Naive thymus-derived CD4-positive, alpha-beta T cell (primary cell): ENCODE results near the gene ITGB8. TPM values are rescaled to one million over a fixed set of nuclear protein-coding genes. Genes with fewer than 3 reads are reported as not detected.
"Not testable (repeated sequence)": the region's sequence is repeated elsewhere in the genome, so short reads cannot be mapped to it uniquely, and the experiment has no call there.

ENCODE experiments used
- ATAC-seq: fragments of 150-1000 bp; cut with Tn5 transposase; 2 replicates; pipeline ENCODE4 v1.10.0; 2021; ENCODE audit warnings: mild to moderate bottlenecking, moderate library complexity
- CTCF ChIA-PET: fragments of 350-600 bp; sonication (Branson Sonifier 250); formaldehyde crosslinking; loops from one replicate; lab custom pipeline; 2021; ENCODE audit warnings: antibody characterized with exemption; lab: Charles Lee
- POLR2A ChIA-PET: fragments of 350-600 bp; sonication (Branson Sonifier 250); formaldehyde crosslinking; loops from one replicate; lab custom pipeline; 2021; ENCODE audit warnings: antibody characterized with exemption, inconsistent platforms; lab: Charles Lee
- DNase-seq, 9 donors: peaks; one replicate each; pipeline versions ENCODE4 v3.0.0 to v3.0.0-alpha.2; 2020 to 2022; ENCODE audit warnings: mixed read lengths in 1 of 9
- H3K27ac ChIP-seq: one replicate; pipeline ENCODE4 v1.7.0; 2013; ENCODE audit warnings: mild to moderate bottlenecking, low read depth, low read length, moderate library complexity
- H3K27me3 ChIP-seq, 2 donors: one replicate each; pipeline ENCODE4 v1.7.0; 2013; ENCODE audit warnings: low read length in 2 of 2, mild to moderate bottlenecking in 2 of 2, moderate library complexity in 2 of 2; ENCODE audit not compliant: control insufficient read depth in 2 of 2, insufficient read depth in 2 of 2
- H3K36me3 ChIP-seq, 3 experiments: 1 replicate in 2 of 3; 2 replicates in 1 of 3; pipeline ENCODE4 v1.7.0; 2013; ENCODE audit warnings: low read length in 3 of 3, mild to moderate bottlenecking in 3 of 3, moderate library complexity in 1 of 3; ENCODE audit not compliant: insufficient read depth in 3 of 3, control insufficient read depth in 2 of 3
- H3K4me1 ChIP-seq, 2 donors: one replicate each; pipeline ENCODE4 v1.7.0; 2013; ENCODE audit warnings: low read length in 2 of 2, mild to moderate bottlenecking in 2 of 2, moderate library complexity in 1 of 2; ENCODE audit not compliant: control insufficient read depth in 2 of 2, insufficient read depth in 2 of 2
- H3K4me3 ChIP-seq: 2 replicates; pipeline ENCODE4 v1.7.0; 2013; ENCODE audit warnings: mild to moderate bottlenecking, low read length
- H3K9me3 ChIP-seq, 3 experiments: 1 replicate in 2 of 3; 2 replicates in 1 of 3; pipeline ENCODE4 v1.7.0; 2013; ENCODE audit warnings: low read length in 3 of 3; ENCODE audit not compliant: control insufficient read depth in 2 of 3
- H3K27ac Mint-ChIP-seq, 9 donors: one replicate each; pipeline ENCODE4 v1.8.0; 2020 to 2022; ENCODE audit warnings: mixed read lengths in 9 of 9, mild to moderate bottlenecking in 8 of 9, moderate library complexity in 5 of 9, inconsistent platforms in 2 of 9
- H3K27me3 Mint-ChIP-seq, 5 donors: one replicate each; pipeline ENCODE4 v1.8.0; 2021 to 2022; ENCODE audit warnings: mixed read lengths in 5 of 5, mild to moderate bottlenecking in 1 of 5
- H3K36me3 Mint-ChIP-seq, 5 donors: one replicate each; pipeline ENCODE4 v1.8.0; 2020 to 2022; ENCODE audit warnings: mixed read lengths in 5 of 5, mild to moderate bottlenecking in 3 of 5, inconsistent platforms in 1 of 5
- H3K4me1 Mint-ChIP-seq, 7 donors: one replicate each; pipeline ENCODE4 v1.8.0; 2020 to 2022; ENCODE audit warnings: mixed read lengths in 7 of 7, mild to moderate bottlenecking in 3 of 7, inconsistent platforms in 1 of 7
- H3K4me3 Mint-ChIP-seq, 10 donors: one replicate each; pipeline ENCODE4 v1.8.0; 2020 to 2022; ENCODE audit warnings: mild to moderate bottlenecking in 10 of 10, mixed read lengths in 10 of 10, moderate library complexity in 6 of 10, inconsistent platforms in 2 of 10
- H3K9me3 Mint-ChIP-seq, 11 donors: one replicate each; pipeline ENCODE4 v1.8.0; 2020 to 2022; ENCODE audit warnings: mixed read lengths in 11 of 11, mild to moderate bottlenecking in 4 of 11, inconsistent platforms in 1 of 11, moderate library complexity in 1 of 11
- intact Hi-C, 2 donors: fragments of 100-400 bp; cut with micrococcal nuclease; formaldehyde crosslinking; loops; one replicate each; pipeline ENCODE4 v1.15.1; 2023
- polyA plus RNA-seq, 2 donors: library from polyadenylated mRNA; unstranded; fragments of 300-500 nt; fragmentation: Illumina TruSeq; gene quantifications; one replicate each; pipeline ENCODE4 v1.2.3, GENCODE V29; 2021
- total RNA-seq, 6 experiments: library from RNA in 5 of 6; stranded (reverse) in 5 of 6; gene quantifications; 1 replicate in 5 of 6; 2 replicates in 1 of 6; pipeline ENCODE4 v1.2.3 and lab custom pipeline; 2021 to 2026

ITGB8 gene
- total and polyA plus RNA-seq, 7 experiments from 2014 or later: 0.08 to 2.9 (median 0.85) TPM; not detected in 4

DNA sequence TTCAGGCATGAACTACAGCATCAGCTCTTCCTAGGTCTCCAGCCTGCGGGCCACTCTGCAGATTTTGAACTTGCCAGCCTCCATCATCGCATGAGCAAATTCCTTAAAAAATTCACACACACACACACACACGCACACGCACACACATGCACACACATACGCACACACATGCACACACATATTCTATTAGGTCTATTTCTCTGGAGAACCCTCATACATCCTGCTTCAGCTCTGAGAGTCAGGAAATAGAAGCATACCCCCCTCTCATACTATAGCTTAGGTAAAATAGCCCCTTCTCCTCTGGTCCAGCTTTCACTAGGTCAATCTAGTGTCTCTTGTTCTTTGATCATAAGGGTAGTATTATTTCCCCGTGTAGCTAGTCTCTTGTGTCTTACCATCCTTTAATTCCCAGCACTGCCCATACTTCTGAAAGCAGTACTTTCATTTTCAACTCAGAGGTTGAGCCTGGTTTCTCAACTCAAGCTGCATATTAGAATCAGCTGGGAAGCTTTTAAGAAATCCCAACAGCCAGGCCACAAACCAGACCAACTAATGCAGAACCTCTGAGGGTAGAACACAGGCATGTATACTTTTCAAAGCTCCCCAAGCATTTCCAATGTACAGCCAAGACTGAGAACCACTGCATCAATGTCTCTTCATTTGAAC is 30.9 kb upstream of the ITGB8 start:
- Mint-ChIP-seq H3K27ac (peak overlapping the region in 1 of 9 donors; percentile 28), H3K27me3 (no peaks in the 10 kb centered on the region), H3K36me3 (no peaks in the 10 kb centered on the region), H3K4me3 (no peak overlapping the region), H3K9me3 (peaks cover 0 to 5% (median 0%) of the 10 kb centered on the region in 11 donors), H3K4me1 (peaks cover 0 to 7% (median 0%) of the 10 kb centered on the region in 7 donors)
- DNase-seq (no peak), ATAC-seq (no peak)
- ChIA-PET CTCF (no interaction called here), POLR2A (no interaction called here)
- no peaks in the 10 kb centered on the region for H3K36me3 ChIP-seq
- no peak overlapping the region for H3K27ac ChIP-seq
- H3K4me3 ChIP-seq: no peak overlapping the region
- intact Hi-C loops: no loop called here
- no peaks in the 10 kb centered on the region for H3K27me3 ChIP-seq
- H3K9me3 ChIP-seq: no peaks in the 10 kb centered on the region
- no peaks in the 10 kb centered on the region for H3K4me1 ChIP-seq

DNA sequence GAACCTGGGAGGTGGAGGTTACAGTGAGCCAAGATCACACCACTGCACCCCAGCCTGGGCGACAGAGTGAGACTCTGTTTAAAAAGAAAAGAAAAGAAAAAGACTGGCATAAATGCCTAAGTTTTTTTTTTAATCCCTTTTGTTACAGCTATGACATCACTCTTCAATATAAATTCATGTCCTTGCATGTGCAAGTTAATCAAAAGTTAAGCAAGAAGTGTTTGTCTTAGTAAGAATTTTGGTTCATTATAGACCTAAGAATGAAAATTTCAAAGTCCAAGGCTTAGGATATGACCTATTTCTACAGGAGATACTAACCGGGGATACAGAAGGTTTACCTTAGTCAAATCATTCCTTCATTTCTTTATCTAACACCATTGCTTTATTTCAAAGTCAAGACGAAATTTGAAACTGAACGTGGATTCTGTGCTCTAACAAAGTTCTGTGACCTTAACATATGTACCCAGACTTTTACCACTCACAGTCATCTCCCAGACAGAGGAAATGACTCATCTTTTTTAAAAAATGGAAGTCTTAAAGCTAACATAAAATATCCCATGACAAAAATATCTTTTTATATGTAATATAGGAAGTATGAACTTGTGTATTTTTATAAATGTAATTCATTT is 29.3 kb upstream of the ITGB8 start:
- no peak overlapping the region for H3K4me3 Mint-ChIP-seq
- ChIA-PET CTCF (no interaction called here), POLR2A (no interaction called here)
- H3K27me3 ChIP-seq: no peaks in the 10 kb centered on the region
- H3K36me3 ChIP-seq: no peaks in the 10 kb centered on the region
- ATAC-seq (no peak), DNase-seq (no peak)
- no peak overlapping the region for H3K27ac Mint-ChIP-seq
- H3K4me3 ChIP-seq: no peak overlapping the region
- intact Hi-C loops: no loop called here
- H3K4me1 ChIP-seq: no peaks in the 10 kb centered on the region
- peaks cover 0 to 4% (median 0%) of the 10 kb centered on the region in 11 donors for H3K9me3 Mint-ChIP-seq
- no peaks in the 10 kb centered on the region for H3K36me3 Mint-ChIP-seq
- H3K27ac ChIP-seq: no peak overlapping the region
- peaks cover 0 to 7% (median 0%) of the 10 kb centered on the region in 7 donors for H3K4me1 Mint-ChIP-seq
- no peaks in the 10 kb centered on the region for H3K27me3 Mint-ChIP-seq
- no peaks in the 10 kb centered on the region for H3K9me3 ChIP-seq

DNA sequence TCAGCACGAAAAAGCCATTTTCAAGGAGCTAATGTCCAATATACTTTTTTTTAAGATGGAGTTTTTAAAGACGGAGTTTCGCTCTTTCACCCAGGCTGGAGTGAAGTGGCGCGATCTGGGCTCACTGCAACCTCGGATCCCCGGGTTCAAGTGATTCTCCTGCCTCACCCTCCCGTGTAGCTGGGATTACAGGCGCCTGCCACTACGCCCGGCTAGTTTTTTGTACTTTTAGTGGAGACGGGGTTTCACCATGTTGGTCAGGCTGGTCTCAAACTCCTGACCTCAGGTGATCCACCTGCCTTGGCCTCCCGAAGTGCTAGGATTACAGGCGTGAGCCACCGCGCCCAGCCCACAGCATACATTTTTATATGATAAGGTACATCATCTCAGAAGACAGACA is 28.4 kb upstream of the ITGB8 start:
- H3K4me1 ChIP-seq, H3K4me1 Mint-ChIP-seq, H3K36me3 Mint-ChIP-seq, H3K27me3 ChIP-seq, H3K4me3 ChIP-seq, H3K9me3 ChIP-seq, H3K27me3 Mint-ChIP-seq, H3K27ac Mint-ChIP-seq, H3K27ac ChIP-seq, CTCF ChIA-PET, intact Hi-C loops, POLR2A ChIA-PET, H3K4me3 Mint-ChIP-seq, ATAC-seq, H3K9me3 Mint-ChIP-seq, DNase-seq, H3K36me3 ChIP-seq: not testable (repeated sequence)

DNA sequence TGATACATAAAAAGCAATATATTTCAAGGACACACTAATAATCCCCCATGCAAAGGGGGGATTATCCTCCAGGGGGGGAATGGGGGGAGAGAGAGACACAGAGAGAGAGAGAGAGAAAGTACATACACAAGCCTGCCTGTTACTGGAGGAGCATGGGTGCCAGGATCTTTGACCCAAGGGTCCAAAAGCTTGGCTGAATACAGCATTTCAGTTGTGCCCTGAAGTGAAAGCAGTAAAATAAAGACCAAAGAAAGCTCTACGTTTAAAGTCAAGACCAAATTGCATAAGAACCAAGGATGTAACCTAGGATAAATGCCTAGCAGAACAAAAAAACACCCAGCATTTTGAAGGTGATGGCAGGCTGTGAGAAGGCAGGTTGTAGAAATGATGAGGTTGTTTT is 27.8 kb upstream of the ITGB8 start:
- intact Hi-C loops: no loop called here
- peaks cover 0 to 7% (median 0%) of the 10 kb centered on the region in 7 donors for H3K4me1 Mint-ChIP-seq

DNA sequence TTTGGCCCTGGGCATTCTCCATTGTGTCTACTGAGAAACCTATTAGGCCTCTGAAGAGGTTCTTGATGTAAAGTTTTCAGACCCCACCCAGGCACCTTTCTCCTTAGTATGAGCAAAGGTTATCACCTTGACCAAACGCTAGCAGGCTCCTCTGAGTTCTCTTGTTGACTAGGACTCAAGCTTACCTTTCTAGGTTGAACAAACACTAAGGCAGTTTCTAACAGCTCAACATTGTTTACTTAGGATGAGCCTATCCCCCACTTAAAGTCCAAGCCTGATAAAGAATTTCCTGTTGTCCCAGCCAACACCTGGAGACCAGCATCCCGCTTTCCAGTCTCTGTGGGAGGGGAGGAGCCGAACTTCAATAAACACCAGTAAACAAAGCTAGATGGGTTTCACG is 26.3 kb upstream of the ITGB8 start:
- intact Hi-C loops: no loop called here
- Mint-ChIP-seq H3K4me1 (peaks cover 0 to 7% (median 0%) of the 10 kb centered on the region in 7 donors), H3K27ac (no peak overlapping the region), H3K9me3 (peaks cover 0 to 4% (median 0%) of the 10 kb centered on the region in 11 donors), H3K4me3 (no peak overlapping the region), H3K27me3 (no peaks in the 10 kb centered on the region), H3K36me3 (no peaks in the 10 kb centered on the region)
- H3K9me3 ChIP-seq: no peaks in the 10 kb centered on the region
- ATAC-seq: no peak
- H3K4me3 ChIP-seq: no peak overlapping the region
- H3K4me1 ChIP-seq: no peaks in the 10 kb centered on the region
- POLR2A ChIA-PET: no interaction called here
- H3K36me3 ChIP-seq: no peaks in the 10 kb centered on the region
- CTCF ChIA-PET: no interaction called here
- H3K27me3 ChIP-seq: no peaks in the 10 kb centered on the region
- H3K27ac ChIP-seq: no peak overlapping the region
- DNase-seq: no peak

More for the DNA sequence above, 27.8 kb upstream of the ITGB8 start:
- Mint-ChIP-seq H3K36me3 (no peaks in the 10 kb centered on the region), H3K27me3 (no peaks in the 10 kb centered on the region), H3K27ac (no peak overlapping the region), H3K9me3 (peaks cover 0 to 4% (median 0%) of the 10 kb centered on the region in 11 donors), H3K4me3 (no peak overlapping the region)
- H3K9me3 ChIP-seq: no peaks in the 10 kb centered on the region
- POLR2A ChIA-PET: no interaction called here
- H3K27me3 ChIP-seq: no peaks in the 10 kb centered on the region
- DNase-seq (no peak), ATAC-seq (no peak)
- CTCF ChIA-PET: no interaction called here
- H3K4me3 ChIP-seq: no peak overlapping the region
- no peaks in the 10 kb centered on the region for H3K36me3 ChIP-seq
- no peak overlapping the region for H3K27ac ChIP-seq
- no peaks in the 10 kb centered on the region for H3K4me1 ChIP-seq

DNA sequence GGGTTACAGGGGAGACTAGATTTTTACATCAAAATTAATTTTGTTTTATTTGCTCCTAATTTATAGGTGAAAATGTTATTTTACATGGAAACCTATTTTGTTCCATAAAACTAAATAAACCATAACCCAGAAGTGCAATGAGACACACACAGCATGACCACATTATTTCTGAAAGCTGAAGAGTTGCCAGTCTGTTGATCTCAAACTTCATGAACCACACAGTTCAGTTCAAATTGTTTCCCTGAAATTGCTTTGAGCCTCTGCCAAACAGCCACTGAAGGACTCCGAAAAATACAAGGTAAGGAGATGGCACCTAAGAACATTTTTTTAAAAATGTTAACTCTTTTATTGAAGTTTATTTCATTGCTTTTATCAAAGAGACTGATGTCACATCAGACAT is 25.0 kb upstream of the ITGB8 start:
- peaks cover 0 to under 1% (median 0%) of the 10 kb centered on the region in 11 donors for H3K9me3 Mint-ChIP-seq
- Histone ChIP-seq H3K9me3 (no peaks in the 10 kb centered on the region), H3K27ac (no peak overlapping the region), H3K4me3 (no peak overlapping the region), H3K4me1 (no peaks in the 10 kb centered on the region), H3K36me3 (no peaks in the 10 kb centered on the region), H3K27me3 (no peaks in the 10 kb centered on the region)
- ChIA-PET POLR2A (no interaction called here), CTCF (no interaction called here)
- DNase-seq (no peak), ATAC-seq (no peak)
- no peaks in the 10 kb centered on the region for H3K36me3 Mint-ChIP-seq
- peaks cover 0 to 4% (median 0%) of the 10 kb centered on the region in 5 donors for H3K27me3 Mint-ChIP-seq
- H3K4me1 Mint-ChIP-seq: peaks cover 0 to 3% (median 0%) of the 10 kb centered on the region in 7 donors
- H3K27ac Mint-ChIP-seq: no peak overlapping the region
- no peak overlapping the region for H3K4me3 Mint-ChIP-seq
- intact Hi-C loops: no loop called here
